ENCODE data around the gene ZNF710. TPM values are rescaled to one million over a fixed set of nuclear protein-coding genes. Genes with fewer than 3 reads are reported as not detected.

The ZNF710 gene
- total and polyA plus RNA-seq, 9 of the 15 experiments (the other 6 are each of a cell fraction or from before 2014, with no cell fraction given), result 0.56 to 14.2 (median 5.2) TPM

DNA sequence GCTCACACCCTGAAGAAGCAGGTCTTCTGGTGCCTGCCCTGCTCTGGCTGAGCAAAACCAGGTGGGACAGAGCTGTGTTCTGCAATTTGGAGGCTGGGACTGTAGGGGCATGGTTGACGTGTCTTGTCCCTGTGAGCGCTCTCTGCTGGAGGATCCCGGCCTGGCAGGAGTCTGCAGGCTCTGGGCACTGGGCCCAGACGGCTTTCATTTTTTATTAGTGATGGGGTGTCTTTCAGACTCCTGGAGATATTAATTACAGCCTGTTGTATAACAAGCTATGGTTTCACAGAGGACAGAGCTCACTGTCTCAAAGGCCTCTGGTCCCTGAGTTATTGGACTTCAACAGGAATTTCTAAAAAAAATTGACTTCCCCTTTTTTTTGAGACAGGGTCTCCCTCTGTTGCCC lies 29.5 kb upstream of the ZNF710 start (continued):
- TF ChIP-seq CREB1 (IDR thresholded peaks at IDR 0.05) (peak; percentile 60; the same call in 1 of the 2 replicates), CREB1 (CRISPR knock-in tag; IDR thresholded peaks at IDR 0.05) (peak; percentile 82), SMAD1 (IDR thresholded peaks at IDR 0.05; ENCODE audit: low read depth, low read length, partially characterized antibody) (no peak), MEF2D (tag; conservative IDR thresholded peaks at IDR 0.05; ENCODE audit: low read depth) (no peak), ZKSCAN8 (CRISPR knock-in tag; IDR thresholded peaks at IDR 0.05) (no peak), ZZZ3 (IDR thresholded peaks at IDR 0.05) (no peak), ZNF224 (CRISPR knock-in tag; IDR thresholded peaks at IDR 0.05) (no peak), ZNF184 (CRISPR knock-in tag; IDR thresholded peaks at IDR 0.05) (no peak), MBD2 (IDR thresholded peaks at IDR 0.05; ENCODE audit: borderline replicate concordance, low read depth) (no peak), ZC3H4 (CRISPR knock-in tag; IDR thresholded peaks at IDR 0.05; ENCODE audit: borderline replicate concordance) (no peak), NCOA2 (IDR thresholded peaks at IDR 0.05; ENCODE audit: partially characterized antibody in 2 of 2) (no peak), LEF1 (IDR thresholded peaks at IDR 0.05) (no peak), CBX8 (IDR thresholded peaks at IDR 0.05; ENCODE audit: borderline replicate concordance, extremely low read depth, low read depth, low read length, poor library complexity, severe bottlenecking) (no peak), SLC30A9 (CRISPR knock-in tag; IDR thresholded peaks at IDR 0.05) (no peak), BRCA1 (IDR thresholded peaks at IDR 0.05) (no peak), BRCA1 (CRISPR knock-in tag; IDR thresholded peaks at IDR 0.05) (no peak), ELF4 (CRISPR knock-in tag; IDR thresholded peaks at IDR 0.05) (no peak), ZSCAN29 (IDR thresholded peaks at IDR 0.05) (no peak), ZNF384 (IDR thresholded peaks at IDR 0.05; ENCODE audit: low read depth, low read length) (peak; percentile 29; the same call in 1 of the 2 replicates), STAG1 (CRISPR knock-in tag; IDR thresholded peaks at IDR 0.05; ENCODE audit: borderline replicate concordance) (0 out of 2 replicates have a peak, but pooled peaks have one; percentile 5), RAD21 (CRISPR knock-in tag; conservative IDR thresholded peaks at IDR 0.05 in 1 of 2, IDR thresholded peaks at IDR 0.05 in 1 of 2) (peak; percentile 54 to 76), KAT2B (IDR thresholded peaks at IDR 0.05; ENCODE audit: low read depth, low read length) (no peak), HNRNPLL (IDR thresholded peaks at IDR 0.05; ENCODE audit: low read depth, low read length, poor library complexity, severe bottlenecking) (no peak), EP400 (IDR thresholded peaks at IDR 0.05) (no peak), KLF10 (CRISPR knock-in tag; IDR thresholded peaks at IDR 0.05) (no peak), ZNF77 (CRISPR knock-in tag; IDR thresholded peaks at IDR 0.05) (no peak)
- TF ChIP-seq, protein P1, sequence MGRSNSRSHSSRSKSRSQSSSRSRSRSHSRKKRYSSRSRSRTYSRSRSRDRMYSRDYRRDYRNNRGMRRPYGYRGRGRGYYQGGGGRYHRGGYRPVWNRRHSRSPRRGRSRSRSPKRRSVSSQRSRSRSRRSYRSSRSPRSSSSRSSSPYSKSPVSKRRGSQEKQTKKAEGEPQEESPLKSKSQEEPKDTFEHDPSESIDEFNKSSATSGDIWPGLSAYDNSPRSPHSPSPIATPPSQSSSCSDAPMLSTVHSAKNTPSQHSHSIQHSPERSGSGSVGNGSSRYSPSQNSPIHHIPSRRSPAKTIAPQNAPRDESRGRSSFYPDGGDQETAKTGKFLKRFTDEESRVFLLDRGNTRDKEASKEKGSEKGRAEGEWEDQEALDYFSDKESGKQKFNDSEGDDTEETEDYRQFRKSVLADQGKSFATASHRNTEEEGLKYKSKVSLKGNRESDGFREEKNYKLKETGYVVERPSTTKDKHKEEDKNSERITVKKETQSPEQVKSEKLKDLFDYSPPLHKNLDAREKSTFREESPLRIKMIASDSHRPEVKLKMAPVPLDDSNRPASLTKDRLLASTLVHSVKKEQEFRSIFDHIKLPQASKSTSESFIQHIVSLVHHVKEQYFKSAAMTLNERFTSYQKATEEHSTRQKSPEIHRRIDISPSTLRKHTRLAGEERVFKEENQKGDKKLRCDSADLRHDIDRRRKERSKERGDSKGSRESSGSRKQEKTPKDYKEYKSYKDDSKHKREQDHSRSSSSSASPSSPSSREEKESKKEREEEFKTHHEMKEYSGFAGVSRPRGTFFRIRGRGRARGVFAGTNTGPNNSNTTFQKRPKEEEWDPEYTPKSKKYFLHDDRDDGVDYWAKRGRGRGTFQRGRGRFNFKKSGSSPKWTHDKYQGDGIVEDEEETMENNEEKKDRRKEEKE (IDR thresholded peaks at IDR 0.05; ENCODE audit: borderline replicate concordance in 1 of 2, control insufficient read depth in 1 of 2, low read depth in 2 of 2, low read length in 1 of 2), result no peak
- TF ChIP-seq, protein P2, sequence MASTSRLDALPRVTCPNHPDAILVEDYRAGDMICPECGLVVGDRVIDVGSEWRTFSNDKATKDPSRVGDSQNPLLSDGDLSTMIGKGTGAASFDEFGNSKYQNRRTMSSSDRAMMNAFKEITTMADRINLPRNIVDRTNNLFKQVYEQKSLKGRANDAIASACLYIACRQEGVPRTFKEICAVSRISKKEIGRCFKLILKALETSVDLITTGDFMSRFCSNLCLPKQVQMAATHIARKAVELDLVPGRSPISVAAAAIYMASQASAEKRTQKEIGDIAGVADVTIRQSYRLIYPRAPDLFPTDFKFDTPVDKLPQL (IDR thresholded peaks at IDR 0.05; ENCODE audit: extremely low read depth, insufficient read length), result no peak
- TF ChIP-seq, protein P3, sequence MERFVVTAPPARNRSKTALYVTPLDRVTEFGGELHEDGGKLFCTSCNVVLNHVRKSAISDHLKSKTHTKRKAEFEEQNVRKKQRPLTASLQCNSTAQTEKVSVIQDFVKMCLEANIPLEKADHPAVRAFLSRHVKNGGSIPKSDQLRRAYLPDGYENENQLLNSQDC (CRISPR knock-in tag; IDR thresholded peaks at IDR 0.05), result no peak

All from K562 (cell line).